Measurements from ENCODE around the gene DBR1.

Gene DBR1

DNA sequence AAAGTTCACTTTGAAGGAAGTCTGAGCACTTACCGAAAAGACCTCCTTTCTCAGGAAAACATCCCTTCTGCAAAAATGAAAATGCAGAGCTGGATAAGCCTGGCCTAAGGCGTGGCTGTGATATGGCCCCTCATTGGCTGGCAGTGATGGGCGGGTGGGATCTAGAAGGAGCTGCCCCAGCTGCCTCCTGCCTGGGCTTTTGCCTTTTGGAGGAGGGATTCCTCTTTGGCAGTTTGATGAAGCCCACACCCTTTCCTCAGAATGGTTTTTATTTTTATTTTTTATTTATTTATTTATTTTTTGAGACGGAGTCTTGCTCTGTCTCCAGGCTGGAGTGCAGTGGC is 55.3 kb downstream of the DBR1 start:
- DNase-seq = no peak

DNA sequence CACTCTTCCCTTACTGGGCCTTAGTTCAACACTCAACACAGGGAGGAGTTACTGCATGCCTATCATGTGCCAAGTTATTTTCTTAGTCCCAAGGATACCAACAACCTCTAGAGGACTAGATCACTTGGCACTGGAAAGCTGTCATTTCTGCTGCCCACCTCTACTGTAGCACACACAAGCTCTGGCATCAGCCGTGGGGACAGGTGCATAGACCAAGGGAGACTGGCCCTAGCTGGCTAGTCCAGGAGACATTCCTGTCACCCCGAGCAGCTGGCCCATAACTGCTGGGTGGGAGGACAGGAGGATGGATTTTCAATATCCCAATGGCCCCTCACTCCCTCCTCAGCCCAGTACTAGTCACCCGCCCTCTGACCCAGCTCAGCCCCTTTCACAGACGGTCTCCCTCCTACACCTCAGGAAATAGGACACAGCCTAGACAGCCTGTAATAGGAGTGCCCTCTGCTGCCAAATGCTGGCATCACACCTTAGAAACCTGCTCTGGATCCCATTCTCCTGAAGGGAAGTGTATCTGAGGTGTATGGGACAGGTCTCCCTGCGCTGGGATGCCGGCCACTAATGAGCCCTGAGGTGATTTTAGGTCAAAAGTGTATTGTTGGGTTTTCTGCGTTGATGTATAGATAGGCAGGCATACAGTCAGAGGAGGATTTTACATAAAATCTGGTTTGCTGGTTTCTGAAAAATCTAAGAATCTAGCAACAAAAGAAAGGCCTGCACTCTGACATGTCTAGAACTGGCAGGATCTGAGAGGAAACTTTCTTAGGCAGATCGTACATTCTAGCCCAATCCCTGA is 55.9 kb downstream of the DBR1 start:
- DNase-seq = peak; percentile 55

DNA sequence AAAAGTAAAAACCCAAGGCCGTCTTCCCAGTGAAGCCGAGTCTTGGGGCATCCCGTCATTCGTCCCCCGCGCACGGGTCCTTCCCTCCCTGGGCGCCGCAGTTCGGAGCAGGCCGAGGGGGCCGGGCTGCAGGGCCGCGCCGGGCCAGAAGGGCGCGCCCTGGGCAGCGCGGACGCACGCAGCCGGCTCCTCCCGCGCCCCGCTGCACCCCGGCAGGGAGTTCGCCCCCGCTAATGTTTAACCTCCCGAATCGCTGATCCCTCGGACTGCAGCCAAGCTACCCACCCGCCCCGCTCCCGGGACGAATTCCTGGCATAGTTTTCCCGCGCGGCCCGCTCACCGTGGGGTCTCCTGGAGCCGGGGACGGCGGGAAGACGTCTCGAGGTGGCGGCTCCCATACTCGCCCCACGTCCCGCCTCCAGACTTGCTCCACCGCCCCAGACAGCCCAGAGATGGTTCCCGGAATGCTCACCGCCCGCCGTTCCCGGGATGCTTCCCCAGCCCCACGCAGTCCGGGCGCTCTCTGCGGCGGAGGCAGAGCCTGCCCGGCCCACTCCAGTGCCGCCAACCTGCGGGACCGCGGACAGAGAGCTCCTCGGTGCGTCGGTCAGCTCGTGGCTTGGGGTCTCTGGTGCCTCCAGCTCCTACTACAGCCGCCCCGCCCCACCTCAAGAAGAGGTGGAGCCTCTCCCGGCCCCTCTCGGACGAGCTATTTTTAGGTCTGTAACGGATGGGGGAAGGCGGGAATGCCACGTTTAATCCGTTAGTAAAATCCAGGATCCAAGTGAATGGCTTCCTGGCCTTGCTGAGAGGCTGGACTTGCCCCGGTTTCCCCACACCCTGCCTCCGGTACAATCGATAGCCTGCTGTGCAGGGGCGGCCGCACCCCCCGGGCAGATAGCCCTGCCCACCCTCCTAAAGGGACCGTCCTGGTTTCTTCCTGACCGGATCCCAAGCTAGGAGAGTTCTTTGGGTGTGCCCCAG is 59.4 kb downstream of the DBR1 start, which contains the start of gene DZIP1L:
DZIP1L (minus strand) TSS at position 621 of the 984 bp plus-strand sequence. CDS start 11,637 bp downstream, outside the sequence.
- DNase-seq = peak; percentile 27

DNA sequence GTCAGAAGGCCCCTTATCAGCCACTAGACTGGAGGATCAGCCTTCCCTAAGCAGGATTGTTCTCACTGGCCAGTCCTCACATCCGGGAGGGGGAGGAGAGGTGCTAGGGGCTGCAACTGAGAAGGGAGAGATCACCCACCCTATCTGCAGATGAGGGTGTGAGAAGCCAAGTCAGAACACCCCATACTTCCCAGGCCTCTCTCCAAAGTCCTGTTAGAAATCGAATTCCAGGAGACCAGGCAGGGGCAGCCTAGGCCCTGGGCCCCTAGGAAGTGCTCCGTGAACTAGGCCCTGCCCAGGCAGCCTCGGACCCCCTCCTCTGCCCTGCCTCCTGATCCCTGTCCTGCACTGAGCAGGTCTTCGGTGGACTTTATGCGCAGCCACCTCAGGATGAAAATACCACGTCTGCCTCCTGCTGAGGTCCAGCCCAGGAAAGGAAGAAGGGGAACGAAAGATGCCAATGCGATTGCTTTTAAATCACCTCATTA is 60.2 kb downstream of the DBR1 start:
- DNase-seq = no peak

DNA sequence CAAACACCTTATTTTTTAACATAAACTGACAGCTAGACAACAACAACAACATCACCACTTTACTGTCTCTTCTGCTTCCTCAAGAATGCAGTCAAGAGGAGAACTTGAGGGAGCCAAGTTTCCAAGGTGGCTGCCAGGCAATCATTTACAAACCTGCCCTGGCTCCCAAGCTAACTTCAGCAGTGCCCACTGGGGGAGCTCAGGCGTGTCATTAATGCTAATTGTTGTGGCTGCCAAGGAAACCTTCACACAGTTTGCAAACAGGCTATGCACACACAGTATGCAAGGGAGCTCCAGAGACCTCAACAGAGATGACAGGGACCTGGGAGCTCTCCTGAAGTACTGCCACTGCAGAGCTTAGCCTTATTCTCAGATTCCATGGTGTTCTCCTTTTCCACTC is 61.4 kb downstream of the DBR1 start:
- DNase-seq = no peak

DNA sequence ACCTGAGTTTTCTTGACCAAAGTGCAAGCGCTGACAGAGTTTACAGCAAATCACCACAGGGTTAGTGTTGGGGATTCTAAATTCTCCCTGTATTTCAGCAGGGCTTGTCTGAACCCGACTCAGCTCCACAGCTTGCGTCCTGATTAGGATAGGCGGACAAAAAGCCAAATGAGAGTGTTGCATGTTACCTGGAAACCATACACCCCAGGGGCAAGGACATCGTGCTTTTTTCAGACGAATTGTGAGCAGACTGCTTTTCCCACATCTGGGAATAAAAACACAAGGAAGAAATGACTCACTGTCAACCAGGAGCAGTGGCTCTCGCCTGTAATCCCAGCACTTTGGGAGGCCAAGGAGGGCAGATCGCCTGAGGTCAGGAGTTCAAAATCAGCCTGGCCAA is 62.4 kb downstream of the DBR1 start:
- DNase-seq = no peak

Measured in activated T-cell treated with anti-CD3 and anti-CD28 coated beads, Interleukin-2, amount 50 U/mL, for 1 hour (primary cell).